H9 (cell line): ENCODE measurements around the gene KCNMA1. TPM values are rescaled to one million over a fixed set of nuclear protein-coding genes. Genes with fewer than 3 reads are reported as not detected.
A peak's percentile ranks its signal among the peaks of the same experiment; 100 is the strongest.

Experiments used
- DNase-seq: peaks from one replicate; pipeline ENCODE4 v3.0.0-alpha.2; 2017
- H2AFZ ChIP-seq: one replicate; pipeline ENCODE4 v1.6.1; 2013; ENCODE audit warnings: mild to moderate bottlenecking, low read length, control low read depth, moderate library complexity
- H2AK5ac ChIP-seq: 2 replicates; pipeline ENCODE4 v1.6.1; 2013; ENCODE audit warnings: low read length, control low read depth, mixed read lengths; ENCODE audit not compliant: insufficient read length
- H2BK120ac ChIP-seq: one replicate; pipeline ENCODE4 v1.6.1; 2013; ENCODE audit warnings: low read depth, mild to moderate bottlenecking, low read length, control low read depth, inconsistent platforms; ENCODE audit not compliant: poor library complexity, severe bottlenecking
- H2BK12ac ChIP-seq: 2 replicates; pipeline ENCODE4 v1.6.1; 2013; ENCODE audit warnings: low read length, control low read depth, mixed read lengths, low read depth; ENCODE audit not compliant: insufficient read length
- H2BK15ac ChIP-seq: 2 replicates; pipeline ENCODE4 v1.6.1; 2013; ENCODE audit warnings: low read depth, low read length, control low read depth
- H2BK20ac ChIP-seq: one replicate; pipeline ENCODE4 v1.6.1; 2013; ENCODE audit warnings: low read depth, mild to moderate bottlenecking, low read length, control low read depth, inconsistent platforms; ENCODE audit not compliant: poor library complexity, severe bottlenecking
- H2BK5ac ChIP-seq: 2 replicates; pipeline ENCODE4 v1.6.1; 2013; ENCODE audit warnings: low read length, control low read depth, mixed read lengths; ENCODE audit not compliant: insufficient read length
- H3K14ac ChIP-seq: 2 replicates; pipeline ENCODE4 v1.6.1; 2013; ENCODE audit warnings: low read length, control low read depth; ENCODE audit not compliant: insufficient read depth
- H3K18ac ChIP-seq: 2 replicates; pipeline ENCODE4 v1.6.1; 2013; ENCODE audit warnings: low read depth, mild to moderate bottlenecking, mixed read lengths, low read length, control low read depth; ENCODE audit not compliant: insufficient read length
- H3K23ac ChIP-seq: 2 replicates; pipeline ENCODE4 v1.6.1; 2013; ENCODE audit warnings: low read length, control low read depth, mixed read lengths, low read depth; ENCODE audit not compliant: insufficient read length
- H3K23me2 ChIP-seq: 2 replicates; pipeline ENCODE4 v1.6.1; 2013; ENCODE audit warnings: low read depth, mild to moderate bottlenecking, mixed read lengths, low read length, control low read depth; ENCODE audit not compliant: insufficient read length, poor library complexity, severe bottlenecking
- H3K27ac ChIP-seq: 2 replicates; pipeline ENCODE4 v1.5.1; 2013; ENCODE audit warnings: low read length, control low read depth, mixed read lengths, low read depth; ENCODE audit not compliant: insufficient read length
- H3K27me3 ChIP-seq: 2 replicates; pipeline ENCODE4 v1.6.1; 2013; ENCODE audit warnings: low read length, control low read depth, inconsistent platforms; ENCODE audit not compliant: insufficient read depth
- H3K4ac ChIP-seq: 2 replicates; pipeline ENCODE4 v1.6.1; 2013; ENCODE audit warnings: low read depth, mild to moderate bottlenecking, control low read depth, inconsistent platforms, low read length, moderate library complexity
- H3K4me1 ChIP-seq: 2 replicates; pipeline ENCODE4 v1.6.1; 2013; ENCODE audit warnings: low read length, control low read depth, inconsistent platforms; ENCODE audit not compliant: insufficient read depth
- H3K4me2 ChIP-seq: 2 replicates; pipeline ENCODE4 v1.6.1; 2013; ENCODE audit warnings: low read length, control low read depth, mixed read lengths; ENCODE audit not compliant: insufficient read length, insufficient read depth
- H3K56ac ChIP-seq: 2 replicates; pipeline ENCODE4 v1.6.1; 2013; ENCODE audit warnings: low read depth, mild to moderate bottlenecking, mixed read lengths, low read length, control low read depth; ENCODE audit not compliant: insufficient read length
- H3K79me1 ChIP-seq: 2 replicates; pipeline ENCODE4 v1.6.1; 2013; ENCODE audit warnings: low read depth, mild to moderate bottlenecking, moderate library complexity, low read length, control low read depth, inconsistent platforms; ENCODE audit not compliant: insufficient read depth, poor library complexity, severe bottlenecking
- H3K79me2 ChIP-seq: 2 replicates; pipeline ENCODE4 v1.6.1; 2013; ENCODE audit warnings: low read length, control low read depth, inconsistent platforms; ENCODE audit not compliant: insufficient read depth
- H3K9ac ChIP-seq: 2 replicates; pipeline ENCODE4 v1.6.1; 2013; ENCODE audit warnings: low read length, control low read depth, mixed read lengths; ENCODE audit not compliant: insufficient read length; ENCODE audit errors: extremely low read depth
- H3K9me3 ChIP-seq: one replicate; pipeline ENCODE4 v1.6.1; 2013; ENCODE audit warnings: low read depth, low read length, inconsistent platforms; ENCODE audit not compliant: control insufficient read depth
- H3T11ph ChIP-seq: one replicate; pipeline ENCODE4 v1.6.1; 2013; ENCODE audit warnings: mild to moderate bottlenecking, low read length, control low read depth, inconsistent platforms
- H4K20me1 ChIP-seq: one replicate; pipeline ENCODE4 v1.6.1; 2013; ENCODE audit not compliant: control insufficient read depth, insufficient read length, insufficient read depth
- H4K5ac ChIP-seq: 2 replicates; pipeline ENCODE4 v1.6.1; 2013; ENCODE audit warnings: low read depth, mild to moderate bottlenecking, mixed read lengths, low read length, control low read depth; ENCODE audit not compliant: insufficient read length
- H4K8ac ChIP-seq: replicated peaks from 2 replicates; pipeline ENCODE4 v1.6.1; 2013; ENCODE audit warnings: low read length, control low read depth, mixed read lengths, low read depth; ENCODE audit not compliant: insufficient read length
- H4K91ac ChIP-seq: 2 replicates; pipeline ENCODE4 v1.6.1; 2013; ENCODE audit warnings: low read depth, mild to moderate bottlenecking, moderate library complexity, mixed read lengths, low read length, control low read depth; ENCODE audit not compliant: insufficient read length
- H3K27ac Mint-ChIP-seq, 3 experiments: 2 replicates in 2 of 3; 3 replicates in 1 of 3; pipeline ENCODE4 v1.8.0; 2020 to 2021; ENCODE audit warnings: mixed read lengths in 3 of 3, mild to moderate bottlenecking in 1 of 3, moderate library complexity in 1 of 3
- H3K27me3 Mint-ChIP-seq: 2 replicates; pipeline ENCODE4 v1.8.0; 2021; ENCODE audit warnings: low read depth, mild to moderate bottlenecking, moderate library complexity, mixed read lengths
- H3K36me3 Mint-ChIP-seq, 3 experiments: 2 replicates in 2 of 3; 3 replicates in 1 of 3; pipeline ENCODE4 v1.8.0; 2020 to 2021; ENCODE audit warnings: low read depth in 3 of 3, mixed read lengths in 3 of 3; ENCODE audit not compliant: insufficient read depth in 1 of 3
- H3K4me1 Mint-ChIP-seq, 2 experiments: 2 replicates each; pipeline ENCODE4 v1.8.0; 2020; ENCODE audit warnings: mixed read lengths in 2 of 2
- H3K4me3 Mint-ChIP-seq, 2 experiments: 2 replicates in 1 of 2; 3 replicates in 1 of 2; pipeline ENCODE4 v1.8.0; 2020 to 2021; ENCODE audit warnings: mild to moderate bottlenecking in 2 of 2, mixed read lengths in 2 of 2, moderate library complexity in 1 of 2
- H3K9me3 Mint-ChIP-seq, 2 experiments: 2 replicates in 1 of 2; 3 replicates in 1 of 2; pipeline ENCODE4 v1.8.0; 2020; ENCODE audit warnings: mild to moderate bottlenecking in 2 of 2, mixed read lengths in 2 of 2, moderate library complexity in 1 of 2
- WGBS: extraction: QIAGEN DNeasy Blood & Tissue Kit; methylation state at CpG from one replicate; pipeline ENCODE4 v1.1.7; 2013; ENCODE audit warnings: missing lambda C conversion rate, low lambda C conversion rate, mixed read lengths; ENCODE audit not compliant: insufficient read length; ENCODE audit errors: extremely low coverage; 5-methylcytosine and 5-hydroxymethylcytosine counted together
- total RNA-seq: library from RNA; stranded (reverse); gene quantifications from 2 replicates; pipeline ENCODE4 v1.2.1, GENCODE V29; 2021
- TF ChIP-seq, protein P1 (sequence below): fragments of 200-600 bp; sonication (generic); conservative IDR thresholded peaks from 3 replicates; pipeline ENCODE4 v1.8.0; 2021; ENCODE audit warnings: antibody characterized with exemption, mild to moderate bottlenecking

Gene KCNMA1
- total RNA-seq, 1 experiment from 2014 or later: 2.0 TPM

DNA sequence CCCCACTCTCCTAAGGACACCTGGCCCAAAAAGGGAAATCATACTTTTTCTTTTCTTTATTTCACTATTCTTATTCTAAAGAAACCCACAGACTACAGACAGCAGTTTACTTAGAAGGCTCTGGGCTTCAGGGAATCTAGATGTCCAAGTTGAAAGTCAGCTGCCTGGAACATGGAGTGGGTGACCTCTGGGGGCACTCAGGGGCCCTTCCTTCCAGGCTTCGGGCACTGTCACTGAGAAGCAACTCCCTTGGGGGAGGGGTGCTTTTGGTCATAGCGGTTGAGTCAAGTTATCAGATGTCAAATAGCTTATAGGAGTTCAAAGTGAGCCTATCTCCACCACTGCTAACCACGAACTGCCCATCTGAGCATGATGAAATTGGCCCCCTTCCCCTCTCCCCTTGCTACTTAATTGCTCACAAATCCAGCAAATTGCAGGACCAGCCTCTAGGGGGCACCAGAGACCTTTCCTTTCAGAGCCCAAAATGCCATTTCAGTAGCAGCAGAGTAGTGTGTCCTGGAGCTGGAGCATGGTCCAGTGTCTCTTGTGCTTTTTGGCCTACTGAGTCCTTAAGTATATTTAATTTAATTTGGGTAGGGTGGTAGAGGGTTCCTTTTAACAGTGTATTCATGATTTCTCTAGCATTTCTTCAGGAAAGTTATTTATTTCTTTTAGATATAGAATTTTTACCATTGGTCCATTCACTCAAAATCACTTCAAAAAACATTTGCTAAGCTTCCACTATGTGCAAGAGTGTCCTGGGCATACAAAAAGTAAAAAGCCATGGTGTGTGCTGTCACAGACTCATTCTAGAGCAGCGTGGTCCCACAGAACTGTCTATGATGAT, 463.8 kb downstream of the KCNMA1 start:
- no peak overlapping the region for H3K23ac ChIP-seq
- H3K4me1 ChIP-seq: no peaks in the 10 kb centered on the region
- H4K91ac ChIP-seq: no peak overlapping the region
- no peak overlapping the region for H3T11ph ChIP-seq
- WGBS: no CpG with 5 or more reads among the region's 4 CpGs
- H3K79me1 ChIP-seq: no peaks in the 10 kb centered on the region
- no peak overlapping the region for H2BK5ac ChIP-seq
- peak overlapping the region; percentile 67 for H3K18ac ChIP-seq
- H3K27me3 ChIP-seq: no peaks in the 10 kb centered on the region
- H3K27ac ChIP-seq: no peak overlapping the region
- H2AFZ ChIP-seq: no peak overlapping the region
- H2BK12ac ChIP-seq: no peak overlapping the region
- peaks cover 0 to 3% of the 10 kb centered on the region in 2 experiments; a peak in 1 of 5 replicates for H3K9me3 Mint-ChIP-seq
- no peak overlapping the region for H2BK120ac ChIP-seq
- H3K4me3 Mint-ChIP-seq: no peak overlapping the region
- no peaks in the 10 kb centered on the region for H3K23me2 ChIP-seq
- TF ChIP-seq, protein P1, sequence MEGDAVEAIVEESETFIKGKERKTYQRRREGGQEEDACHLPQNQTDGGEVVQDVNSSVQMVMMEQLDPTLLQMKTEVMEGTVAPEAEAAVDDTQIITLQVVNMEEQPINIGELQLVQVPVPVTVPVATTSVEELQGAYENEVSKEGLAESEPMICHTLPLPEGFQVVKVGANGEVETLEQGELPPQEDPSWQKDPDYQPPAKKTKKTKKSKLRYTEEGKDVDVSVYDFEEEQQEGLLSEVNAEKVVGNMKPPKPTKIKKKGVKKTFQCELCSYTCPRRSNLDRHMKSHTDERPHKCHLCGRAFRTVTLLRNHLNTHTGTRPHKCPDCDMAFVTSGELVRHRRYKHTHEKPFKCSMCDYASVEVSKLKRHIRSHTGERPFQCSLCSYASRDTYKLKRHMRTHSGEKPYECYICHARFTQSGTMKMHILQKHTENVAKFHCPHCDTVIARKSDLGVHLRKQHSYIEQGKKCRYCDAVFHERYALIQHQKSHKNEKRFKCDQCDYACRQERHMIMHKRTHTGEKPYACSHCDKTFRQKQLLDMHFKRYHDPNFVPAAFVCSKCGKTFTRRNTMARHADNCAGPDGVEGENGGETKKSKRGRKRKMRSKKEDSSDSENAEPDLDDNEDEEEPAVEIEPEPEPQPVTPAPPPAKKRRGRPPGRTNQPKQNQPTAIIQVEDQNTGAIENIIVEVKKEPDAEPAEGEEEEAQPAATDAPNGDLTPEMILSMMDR: peak; percentile 92
- H3K56ac ChIP-seq: no peak overlapping the region
- peak overlapping the region in 1 of 3 experiments; percentile 19; a peak in 1 of 7 replicates for H3K27ac Mint-ChIP-seq
- H3K4me2 ChIP-seq: no peak overlapping the region
- no peaks in the 10 kb centered on the region for H4K20me1 ChIP-seq
- no peaks in the 10 kb centered on the region; the same call in 1 of the 2 replicates for H3K27me3 Mint-ChIP-seq
- peaks cover under 1 to 2% of the 10 kb centered on the region in 2 experiments; a peak in 1 of 4 replicates for H3K4me1 Mint-ChIP-seq
- no peak overlapping the region for H3K14ac ChIP-seq
- no peaks in the 10 kb centered on the region for H3K9me3 ChIP-seq
- H4K8ac ChIP-seq: no peak overlapping the region
- H3K4ac ChIP-seq: no peak overlapping the region
- H3K79me2 ChIP-seq: no peaks in the 10 kb centered on the region
- H3K9ac ChIP-seq: no peak overlapping the region
- no peak overlapping the region for H2BK20ac ChIP-seq
- DNase-seq: peak; percentile 76
- no peak overlapping the region for H2BK15ac ChIP-seq
- H3K36me3 Mint-ChIP-seq: no peaks in the 10 kb centered on the region
- H4K5ac ChIP-seq: no peak overlapping the region
- no peak overlapping the region for H2AK5ac ChIP-seq
